ENCODE data around the gene CREB1. TPM values are rescaled to one million over a fixed set of nuclear protein-coding genes. Genes with fewer than 3 reads are reported as not detected.
A peak's percentile ranks its signal among the peaks of the same experiment; 100 is the strongest.

The CREB1 gene
- total and polyA plus RNA-seq, 10 of the 15 experiments (the other 5 are each of a cell fraction or from before 2014, with no cell fraction given), result 13.4 to 76.9 (median 39.5) TPM

DNA sequence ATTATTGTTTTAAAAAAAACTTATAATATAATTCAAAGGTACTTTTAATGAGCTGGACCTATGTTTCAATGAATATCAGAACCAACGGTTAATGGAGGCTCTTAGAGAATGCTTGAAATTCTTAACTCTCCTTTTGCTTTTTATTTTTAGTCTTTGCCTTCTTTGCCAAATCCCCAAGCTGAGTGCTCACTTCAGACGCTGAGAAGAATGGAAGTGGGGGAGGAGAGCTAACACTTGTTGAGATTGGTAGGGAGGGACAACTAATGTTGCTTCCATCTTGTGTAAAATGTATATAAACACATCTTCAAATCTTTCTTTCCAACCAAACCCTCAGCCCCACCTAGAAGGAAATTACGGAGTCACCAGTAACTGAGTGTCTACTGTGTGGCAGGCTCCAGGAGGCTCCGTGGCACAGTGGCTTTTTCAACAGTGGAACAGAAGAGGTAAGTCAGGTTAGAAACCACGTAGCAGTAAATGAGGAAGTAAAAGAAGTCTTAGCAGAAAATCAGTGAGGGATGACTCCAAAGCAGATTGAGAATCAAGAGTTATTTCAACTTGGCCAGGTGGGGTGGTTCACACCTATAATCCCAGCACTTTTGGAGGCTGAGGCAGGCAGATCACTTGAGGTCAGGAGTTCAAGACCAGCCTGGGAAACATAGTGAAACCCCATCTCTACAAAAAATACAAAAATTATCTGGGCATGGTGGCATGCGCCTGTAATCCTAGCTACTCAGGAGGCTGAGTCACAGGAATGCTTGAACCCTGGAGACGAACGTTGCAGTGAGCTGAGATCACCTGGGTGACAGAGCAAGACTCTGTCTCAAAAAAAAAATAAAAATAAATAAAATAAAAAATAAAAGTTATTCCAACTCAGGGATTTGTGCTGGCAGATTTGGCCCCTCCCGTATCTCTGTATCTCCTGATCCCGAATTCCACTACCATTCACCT, 45.0 kb upstream of the CREB1 start (continued):
- TF ChIP-seq, protein P1, sequence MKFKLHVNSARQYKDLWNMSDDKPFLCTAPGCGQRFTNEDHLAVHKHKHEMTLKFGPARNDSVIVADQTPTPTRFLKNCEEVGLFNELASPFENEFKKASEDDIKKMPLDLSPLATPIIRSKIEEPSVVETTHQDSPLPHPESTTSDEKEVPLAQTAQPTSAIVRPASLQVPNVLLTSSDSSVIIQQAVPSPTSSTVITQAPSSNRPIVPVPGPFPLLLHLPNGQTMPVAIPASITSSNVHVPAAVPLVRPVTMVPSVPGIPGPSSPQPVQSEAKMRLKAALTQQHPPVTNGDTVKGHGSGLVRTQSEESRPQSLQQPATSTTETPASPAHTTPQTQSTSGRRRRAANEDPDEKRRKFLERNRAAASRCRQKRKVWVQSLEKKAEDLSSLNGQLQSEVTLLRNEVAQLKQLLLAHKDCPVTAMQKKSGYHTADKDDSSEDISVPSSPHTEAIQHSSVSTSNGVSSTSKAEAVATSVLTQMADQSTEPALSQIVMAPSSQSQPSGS (IDR thresholded peaks at IDR 0.05; ENCODE audit: low read length), result 0 out of 2 replicates have a peak, but pooled peaks have one; percentile 21
- TF ChIP-seq PML (IDR thresholded peaks at IDR 0.05; ENCODE audit: low read length), result no peak
- TF ChIP-seq, protein P2, sequence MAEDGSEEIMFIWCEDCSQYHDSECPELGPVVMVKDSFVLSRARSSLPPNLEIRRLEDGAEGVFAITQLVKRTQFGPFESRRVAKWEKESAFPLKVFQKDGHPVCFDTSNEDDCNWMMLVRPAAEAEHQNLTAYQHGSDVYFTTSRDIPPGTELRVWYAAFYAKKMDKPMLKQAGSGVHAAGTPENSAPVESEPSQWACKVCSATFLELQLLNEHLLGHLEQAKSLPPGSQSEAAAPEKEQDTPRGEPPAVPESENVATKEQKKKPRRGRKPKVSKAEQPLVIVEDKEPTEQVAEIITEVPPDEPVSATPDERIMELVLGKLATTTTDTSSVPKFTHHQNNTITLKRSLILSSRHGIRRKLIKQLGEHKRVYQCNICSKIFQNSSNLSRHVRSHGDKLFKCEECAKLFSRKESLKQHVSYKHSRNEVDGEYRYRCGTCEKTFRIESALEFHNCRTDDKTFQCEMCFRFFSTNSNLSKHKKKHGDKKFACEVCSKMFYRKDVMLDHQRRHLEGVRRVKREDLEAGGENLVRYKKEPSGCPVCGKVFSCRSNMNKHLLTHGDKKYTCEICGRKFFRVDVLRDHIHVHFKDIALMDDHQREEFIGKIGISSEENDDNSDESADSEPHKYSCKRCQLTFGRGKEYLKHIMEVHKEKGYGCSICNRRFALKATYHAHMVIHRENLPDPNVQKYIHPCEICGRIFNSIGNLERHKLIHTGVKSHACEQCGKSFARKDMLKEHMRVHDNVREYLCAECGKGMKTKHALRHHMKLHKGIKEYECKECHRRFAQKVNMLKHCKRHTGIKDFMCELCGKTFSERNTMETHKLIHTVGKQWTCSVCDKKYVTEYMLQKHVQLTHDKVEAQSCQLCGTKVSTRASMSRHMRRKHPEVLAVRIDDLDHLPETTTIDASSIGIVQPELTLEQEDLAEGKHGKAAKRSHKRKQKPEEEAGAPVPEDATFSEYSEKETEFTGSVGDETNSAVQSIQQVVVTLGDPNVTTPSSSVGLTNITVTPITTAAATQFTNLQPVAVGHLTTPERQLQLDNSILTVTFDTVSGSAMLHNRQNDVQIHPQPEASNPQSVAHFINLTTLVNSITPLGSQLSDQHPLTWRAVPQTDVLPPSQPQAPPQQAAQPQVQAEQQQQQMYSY (CRISPR knock-in tag; IDR thresholded peaks at IDR 0.05), result no peak
- TF ChIP-seq, protein P3, sequence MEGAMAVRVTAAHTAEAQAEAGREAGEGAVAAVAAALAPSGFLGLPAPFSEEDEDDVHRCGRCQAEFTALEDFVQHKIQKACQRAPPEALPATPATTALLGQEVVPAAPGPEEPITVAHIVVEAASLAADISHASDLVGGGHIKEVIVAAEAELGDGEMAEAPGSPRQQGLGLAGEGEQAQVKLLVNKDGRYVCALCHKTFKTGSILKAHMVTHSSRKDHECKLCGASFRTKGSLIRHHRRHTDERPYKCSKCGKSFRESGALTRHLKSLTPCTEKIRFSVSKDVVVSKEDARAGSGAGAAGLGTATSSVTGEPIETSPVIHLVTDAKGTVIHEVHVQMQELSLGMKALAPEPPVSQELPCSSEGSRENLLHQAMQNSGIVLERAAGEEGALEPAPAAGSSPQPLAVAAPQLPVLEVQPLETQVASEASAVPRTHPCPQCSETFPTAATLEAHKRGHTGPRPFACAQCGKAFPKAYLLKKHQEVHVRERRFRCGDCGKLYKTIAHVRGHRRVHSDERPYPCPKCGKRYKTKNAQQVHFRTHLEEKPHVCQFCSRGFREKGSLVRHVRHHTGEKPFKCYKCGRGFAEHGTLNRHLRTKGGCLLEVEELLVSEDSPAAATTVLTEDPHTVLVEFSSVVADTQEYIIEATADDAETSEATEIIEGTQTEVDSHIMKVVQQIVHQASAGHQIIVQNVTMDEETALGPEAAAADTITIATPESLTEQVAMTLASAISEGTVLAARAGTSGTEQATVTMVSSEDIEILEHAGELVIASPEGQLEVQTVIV (IDR thresholded peaks at IDR 0.05; ENCODE audit: borderline replicate concordance, partially characterized antibody), result no peak
- no peak for TF ChIP-seq STAT3 (IDR thresholded peaks at IDR 0.05; ENCODE audit: low read depth, low read length)
- TF ChIP-seq BHLHE40 (IDR thresholded peaks at IDR 0.05; ENCODE audit: borderline replicate concordance in 1 of 2, low read depth in 2 of 2, low read length in 1 of 2), result no peak
- TF ChIP-seq SMAD1 (IDR thresholded peaks at IDR 0.05; ENCODE audit: low read depth, partially characterized antibody), result no peak
- no peak for TF ChIP-seq YBX1 (IDR thresholded peaks at IDR 0.05)
- TF ChIP-seq RUNX3 (IDR thresholded peaks at IDR 0.05; ENCODE audit: low read length), result peak; percentile 38; the same call in 1 of the 2 replicates
- TF ChIP-seq, protein P4, sequence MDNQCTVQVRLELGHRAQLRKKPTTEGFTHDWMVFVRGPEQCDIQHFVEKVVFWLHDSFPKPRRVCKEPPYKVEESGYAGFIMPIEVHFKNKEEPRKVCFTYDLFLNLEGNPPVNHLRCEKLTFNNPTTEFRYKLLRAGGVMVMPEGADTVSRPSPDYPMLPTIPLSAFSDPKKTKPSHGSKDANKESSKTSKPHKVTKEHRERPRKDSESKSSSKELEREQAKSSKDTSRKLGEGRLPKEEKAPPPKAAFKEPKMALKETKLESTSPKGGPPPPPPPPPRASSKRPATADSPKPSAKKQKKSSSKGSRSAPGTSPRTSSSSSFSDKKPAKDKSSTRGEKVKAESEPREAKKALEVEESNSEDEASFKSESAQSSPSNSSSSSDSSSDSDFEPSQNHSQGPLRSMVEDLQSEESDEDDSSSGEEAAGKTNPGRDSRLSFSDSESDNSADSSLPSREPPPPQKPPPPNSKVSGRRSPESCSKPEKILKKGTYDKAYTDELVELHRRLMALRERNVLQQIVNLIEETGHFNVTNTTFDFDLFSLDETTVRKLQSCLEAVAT (IDR thresholded peaks at IDR 0.05), result no peak
- no peak for TF ChIP-seq MTA3 (IDR thresholded peaks at IDR 0.05; ENCODE audit: borderline replicate concordance, low read length)
- TF ChIP-seq, protein P5, sequence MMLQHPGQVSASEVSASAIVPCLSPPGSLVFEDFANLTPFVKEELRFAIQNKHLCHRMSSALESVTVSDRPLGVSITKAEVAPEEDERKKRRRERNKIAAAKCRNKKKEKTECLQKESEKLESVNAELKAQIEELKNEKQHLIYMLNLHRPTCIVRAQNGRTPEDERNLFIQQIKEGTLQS (IDR thresholded peaks at IDR 0.05; ENCODE audit: borderline replicate concordance, extremely low read depth, low read depth, low read length), result no peak
- TF ChIP-seq BACH1 (IDR thresholded peaks at IDR 0.05; ENCODE audit: borderline replicate concordance), result no peak
- no peak for TF ChIP-seq BCL11A (IDR thresholded peaks at IDR 0.05; ENCODE audit: low read depth, low read length)
- no peak for TF ChIP-seq CEBPB (IDR thresholded peaks at IDR 0.05; ENCODE audit: borderline replicate concordance in 1 of 2, low read depth in 2 of 2, low read length in 2 of 2)
- no peak for TF ChIP-seq WRNIP1 (IDR thresholded peaks at IDR 0.05; ENCODE audit: borderline replicate concordance, low read depth, low read length)
- TF ChIP-seq HDGF (IDR thresholded peaks at IDR 0.05), result no peak
